ENCODE measurements around the gene SUSD2. TPM values are rescaled to one million over a fixed set of nuclear protein-coding genes. Genes with fewer than 3 reads are reported as not detected.

The SUSD2 gene
- total and polyA plus RNA-seq, 2 of the 8 experiments (the other 6 are each of a cell fraction or from before 2014, with no cell fraction given): 2.0 to 4.8 TPM

DNA sequence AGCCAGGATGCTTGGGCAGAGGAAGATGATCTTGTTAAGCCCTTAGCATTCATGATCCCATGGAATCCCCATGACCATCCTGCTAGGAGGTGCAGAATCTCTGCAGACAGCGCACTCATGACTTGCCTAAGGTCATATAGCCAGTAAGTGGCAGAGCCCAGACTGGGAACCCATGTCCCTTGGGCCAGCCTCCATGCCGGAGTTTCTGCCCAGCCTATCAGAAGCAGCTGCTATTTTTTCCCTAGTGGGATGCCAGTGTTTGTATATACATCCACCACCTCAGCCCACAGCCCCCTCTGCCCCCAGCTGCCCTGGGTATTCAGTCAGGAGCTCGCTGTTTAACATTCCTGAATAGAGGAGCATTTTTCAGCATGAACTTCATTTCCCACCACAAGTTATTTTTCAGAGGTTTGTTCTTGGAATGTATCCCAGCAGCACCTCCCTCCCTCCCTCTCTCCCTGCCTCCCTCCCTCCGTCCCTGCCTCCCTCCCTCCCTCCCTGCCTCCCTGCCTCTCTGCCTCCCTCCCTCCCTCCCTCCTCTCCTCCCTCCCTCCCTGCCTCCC, 34.4 kb upstream of the SUSD2 start:
- Histone ChIP-seq H2BK12ac (ENCODE audit: low read depth, low read length) (0 out of 2 replicates have a peak overlapping the region, but pooled peaks have one; percentile 2), H3K23ac (ENCODE audit: insufficient read length) (no peak overlapping the region), H2BK20ac (ENCODE audit: low read length) (no peak overlapping the region), H3K36me3 (ENCODE audit: control insufficient read depth in 2 of 4, insufficient read depth in 4 of 4, low read length in 3 of 4) (no peaks in the 10 kb centered on the region; a peak in 1 of 8 replicates), H3K4ac (replicated peaks; ENCODE audit: insufficient read length, low read depth, low read length) (peak overlapping the region; percentile 39), H3K27ac (ENCODE audit: low read depth, low read length) (no peak overlapping the region), H2AFZ (ENCODE audit: low read length) (no peak overlapping the region), H3K14ac (ENCODE audit: insufficient read length) (no peak overlapping the region), H3K79me2 (ENCODE audit: control insufficient read depth in 1 of 2, insufficient read depth in 2 of 2, low read length in 2 of 2) (no peaks in the 10 kb centered on the region), H3K23me2 (ENCODE audit: low read depth, low read length) (no peaks in the 10 kb centered on the region; the same call in 1 of the 2 replicates), H3K27me3 (replicated peaks in 1 of 4; ENCODE audit: control insufficient read depth in 3 of 4, extremely low read depth in 1 of 4, insufficient read depth in 3 of 4, low read length in 3 of 4) (no peaks in the 10 kb centered on the region), H3K9me3 (ENCODE audit: insufficient read depth in 2 of 2, low read depth in 1 of 2, low read length in 1 of 2) (no peaks in the 10 kb centered on the region), H4K8ac (ENCODE audit: extremely low read depth, insufficient read depth, low read length) (no peak overlapping the region), H4K91ac (replicated peaks; ENCODE audit: insufficient read length, low read length) (peak overlapping the region; percentile 22), H3K56ac (replicated peaks; ENCODE audit: insufficient read length, low read depth, low read length) (no peak overlapping the region), H3K79me1 (ENCODE audit: low read depth, low read length) (peaks cover 6% of the 10 kb centered on the region; the same call in 1 of the 2 replicates), H2BK120ac (replicated peaks; ENCODE audit: low read depth, low read length) (no peak overlapping the region), H3K18ac (ENCODE audit: extremely low read depth, low read length) (no peak overlapping the region; the same call in 1 of the 2 replicates), H3K4me3 (ENCODE audit: extremely low read depth in 1 of 4, insufficient read depth in 2 of 4, low read depth in 3 of 4, low read length in 4 of 4) (no peak overlapping the region), H4K20me1 (replicated peaks in 1 of 2; ENCODE audit: control insufficient read depth in 1 of 2, insufficient read depth in 2 of 2, low read length in 2 of 2) (peaks cover 0 to 2% of the 10 kb centered on the region in 2 experiments), H2AK5ac (ENCODE audit: low read depth, low read length) (no peak overlapping the region), H3K4me1 (replicated peaks in 1 of 4; ENCODE audit: control insufficient read depth in 3 of 4, insufficient read depth in 4 of 4, low read length in 3 of 4) (peaks cover 5 to 19% (median 11%) of the 10 kb centered on the region in 4 experiments), H3K4me2 (ENCODE audit: insufficient read depth in 1 of 2, low read depth in 2 of 2, low read length in 2 of 2) (peak overlapping the region; percentile 32 to 35; a peak in 2 of 4 replicates), H3K9ac (replicated peaks in 1 of 4; ENCODE audit: extremely low read depth in 1 of 4, low read depth in 3 of 4, low read length in 3 of 4) (no peak overlapping the region), H2BK15ac (ENCODE audit: low read length) (no peak overlapping the region), H2BK5ac (ENCODE audit: low read depth, low read length) (no peak overlapping the region), H4K5ac (ENCODE audit: insufficient read length, low read depth, low read length) (no peak overlapping the region)
- POLR2A ChIA-PET (ENCODE audit: partially characterized antibody): interaction anchor here (1.5 to 2.6 kb wide), 3 partner anchors 9 to 34 kb away, joined by 4 to 12 read pairs (median 5); partner anchors contain the start of gene SUSD2
- no peak for FAIRE-seq
- CTCF ChIA-PET (ENCODE audit: partially characterized antibody): interaction anchor here (1.0 to 5.9 kb wide), 10 partner anchors 9 to 80 kb away, joined by 3 to 67 read pairs (median 5); no protein-coding TSS in a partner anchor
- TF ChIP-seq TEAD4 (IDR thresholded peaks at IDR 0.05; ENCODE audit: low read depth, low read length): 0 out of 2 replicates have a peak, but pooled peaks have one; percentile 12
- no peak for TF ChIP-seq POU5F1 (IDR thresholded peaks at IDR 0.05; ENCODE audit: low read depth, low read length)
- peak; percentile 50; the same call in 1 of the 2 replicates for TF ChIP-seq SP1 (IDR thresholded peaks at IDR 0.05; ENCODE audit: low read depth, low read length)
- TF ChIP-seq SP4 (IDR thresholded peaks at IDR 0.05; ENCODE audit: low read length): no peak
- TF ChIP-seq, protein P1, sequence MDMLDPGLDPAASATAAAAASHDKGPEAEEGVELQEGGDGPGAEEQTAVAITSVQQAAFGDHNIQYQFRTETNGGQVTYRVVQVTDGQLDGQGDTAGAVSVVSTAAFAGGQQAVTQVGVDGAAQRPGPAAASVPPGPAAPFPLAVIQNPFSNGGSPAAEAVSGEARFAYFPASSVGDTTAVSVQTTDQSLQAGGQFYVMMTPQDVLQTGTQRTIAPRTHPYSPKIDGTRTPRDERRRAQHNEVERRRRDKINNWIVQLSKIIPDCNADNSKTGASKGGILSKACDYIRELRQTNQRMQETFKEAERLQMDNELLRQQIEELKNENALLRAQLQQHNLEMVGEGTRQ (IDR thresholded peaks at IDR 0.05; ENCODE audit: low read length): no peak
- no peak for TF ChIP-seq SAP30 (IDR thresholded peaks at IDR 0.05; ENCODE audit: insufficient read depth, insufficient replicate concordance, low read length)
- peak in 1 of 2 experiments; percentile 56 for DNase-seq (ENCODE audit: low read depth in 1 of 2, low spot score in 2 of 2)
- 69% methylated on average over 3 of the region's 4 CpGs; no CpG with 5 or more reads in 1 of the 2 experiments for WGBS, 2 experiments (ENCODE audit: extremely low coverage in 1 of 2, insufficient coverage in 1 of 2, insufficient read length in 1 of 2, insufficient replicate concordance in 2 of 2, low coverage in 1 of 2, low lambda C conversion rate in 2 of 2, missing lambda C conversion rate in 1 of 2)
